Heart left ventricle (tissue), 13 donors: ENCODE results near the gene ZNF346.

Experiments used
- POLR2A ChIP-seq, 2 donors: fragments of 450-650 bp; IDR thresholded peaks; one replicate each; pipeline ENCODE4 v1.6.1; 2017; ENCODE audit warnings: antibody characterized with exemption in 2 of 2, mild to moderate bottlenecking in 2 of 2, moderate library complexity in 2 of 2
- TF ChIP-seq, protein P1 (sequence below), 12 donors: fragments of 200-600 bp; sonication (generic) in 4 of 12; IDR thresholded peaks; one replicate each; pipeline versions ENCODE4 v1.5.0 to v1.8.0; 2018 to 2022; ENCODE audit warnings: antibody characterized with exemption in 12 of 12, mild to moderate bottlenecking in 5 of 12
- donor health status: ischemic (EF 13 %, LVEDD 7.1; RV severe dilation, severe dysfunction).
- donor health status: DM: no; HTN: yes; CAD: no.
- donor health status: DM: no; HTN: no; CAD: no.
- donor health status: ischemic (EF 25% LVEDD 6.9; RV normal size, moderate dysfunction).
- donor health status: ischemic (EF 25% LVEDD 5.7; RV mildly dilated, moderate dysfunction).
- donor health status: ischemic (EF 35%, LVEDD 5.7; RV mildly dilated, moderate dysfunction).
- donor health status: nonischemic (EF 11% LVEDD 7.7; RV severe dilation, severe dysfunction).
- donor health status: DM: yes; HTN: yes; CAD: no.
- donor health status: PGD.
- donor health status: ischemic (EF 29% LVEDD 5.4; RV normal size, mild dysfunction).
- donor health status: nonischemic (EF 23%, LVEDD 6.1; RV moderate dilation, normal function).

DNA sequence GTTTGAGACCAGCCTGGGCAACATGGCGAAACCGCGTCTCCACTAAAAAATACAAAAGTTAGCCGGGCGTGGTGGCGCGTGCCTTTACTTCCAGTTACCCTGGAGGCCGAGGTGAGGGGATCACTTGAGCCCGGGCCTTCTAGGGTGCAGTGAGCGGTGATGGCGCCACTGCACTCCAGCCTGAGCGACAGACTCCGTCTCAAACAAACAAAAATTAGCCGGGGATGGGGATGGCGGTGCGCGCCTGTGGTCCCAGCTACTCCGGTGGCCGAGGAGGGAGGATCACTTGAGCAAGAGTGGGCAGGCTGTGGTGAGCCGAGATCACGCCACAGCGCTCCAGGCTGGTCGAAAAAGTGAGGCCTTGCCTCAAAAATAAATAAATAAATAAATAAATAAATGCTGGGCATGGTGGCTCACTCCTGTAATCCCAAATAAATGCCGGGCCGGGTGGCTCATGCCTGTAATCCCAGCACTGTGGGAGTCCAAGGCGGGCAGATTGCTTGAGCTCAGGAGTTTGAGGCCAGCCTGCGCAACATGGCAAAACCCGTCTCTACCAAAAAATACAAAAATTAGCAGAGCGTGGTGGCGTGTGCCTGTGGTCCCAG is 95.0 kb downstream of the ZNF346 start:
- TF ChIP-seq, protein P1, sequence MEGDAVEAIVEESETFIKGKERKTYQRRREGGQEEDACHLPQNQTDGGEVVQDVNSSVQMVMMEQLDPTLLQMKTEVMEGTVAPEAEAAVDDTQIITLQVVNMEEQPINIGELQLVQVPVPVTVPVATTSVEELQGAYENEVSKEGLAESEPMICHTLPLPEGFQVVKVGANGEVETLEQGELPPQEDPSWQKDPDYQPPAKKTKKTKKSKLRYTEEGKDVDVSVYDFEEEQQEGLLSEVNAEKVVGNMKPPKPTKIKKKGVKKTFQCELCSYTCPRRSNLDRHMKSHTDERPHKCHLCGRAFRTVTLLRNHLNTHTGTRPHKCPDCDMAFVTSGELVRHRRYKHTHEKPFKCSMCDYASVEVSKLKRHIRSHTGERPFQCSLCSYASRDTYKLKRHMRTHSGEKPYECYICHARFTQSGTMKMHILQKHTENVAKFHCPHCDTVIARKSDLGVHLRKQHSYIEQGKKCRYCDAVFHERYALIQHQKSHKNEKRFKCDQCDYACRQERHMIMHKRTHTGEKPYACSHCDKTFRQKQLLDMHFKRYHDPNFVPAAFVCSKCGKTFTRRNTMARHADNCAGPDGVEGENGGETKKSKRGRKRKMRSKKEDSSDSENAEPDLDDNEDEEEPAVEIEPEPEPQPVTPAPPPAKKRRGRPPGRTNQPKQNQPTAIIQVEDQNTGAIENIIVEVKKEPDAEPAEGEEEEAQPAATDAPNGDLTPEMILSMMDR (IDR thresholded peaks at IDR 0.05): no peak
- TF ChIP-seq POLR2A (IDR thresholded peaks at IDR 0.05): no peak
